NCI-H1048 (cell line): Measurements from ENCODE around the gene SLC4A7.
"Not testable (repeated sequence)": the region's sequence is repeated elsewhere in the genome, so short reads cannot be mapped to it uniquely, and the experiment has no call there.

ENCODE experiments used
- DNase-seq: peaks from one replicate; lab custom pipeline; 2025; lab: John Stamatoyannopoulos, UW

The SLC4A7 gene

GRCh38 chr3:27360113-27361078, 123.8 kb downstream of the SLC4A7 start:
- peak; percentile 23 for DNase-seq

DNA sequence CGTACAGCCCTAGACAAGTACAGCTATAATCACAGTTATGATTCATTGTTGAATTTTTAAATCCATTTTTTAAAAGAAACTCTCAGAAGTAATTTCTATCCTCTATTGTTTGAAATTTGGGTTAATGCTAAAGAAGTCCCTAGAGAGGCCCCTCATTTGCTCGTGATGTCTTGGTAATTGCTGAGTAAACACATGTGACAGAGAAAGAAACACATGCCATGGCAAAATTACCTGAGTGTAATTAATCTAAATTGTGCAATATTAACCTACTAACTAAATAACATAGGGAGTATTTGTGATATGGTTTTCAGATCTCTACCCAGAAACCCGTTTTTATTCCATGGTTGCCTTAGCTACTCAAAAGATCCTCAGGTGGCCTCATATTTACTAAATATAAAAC, 125.8 kb downstream of the SLC4A7 start:
- DNase-seq = no peak

DNA sequence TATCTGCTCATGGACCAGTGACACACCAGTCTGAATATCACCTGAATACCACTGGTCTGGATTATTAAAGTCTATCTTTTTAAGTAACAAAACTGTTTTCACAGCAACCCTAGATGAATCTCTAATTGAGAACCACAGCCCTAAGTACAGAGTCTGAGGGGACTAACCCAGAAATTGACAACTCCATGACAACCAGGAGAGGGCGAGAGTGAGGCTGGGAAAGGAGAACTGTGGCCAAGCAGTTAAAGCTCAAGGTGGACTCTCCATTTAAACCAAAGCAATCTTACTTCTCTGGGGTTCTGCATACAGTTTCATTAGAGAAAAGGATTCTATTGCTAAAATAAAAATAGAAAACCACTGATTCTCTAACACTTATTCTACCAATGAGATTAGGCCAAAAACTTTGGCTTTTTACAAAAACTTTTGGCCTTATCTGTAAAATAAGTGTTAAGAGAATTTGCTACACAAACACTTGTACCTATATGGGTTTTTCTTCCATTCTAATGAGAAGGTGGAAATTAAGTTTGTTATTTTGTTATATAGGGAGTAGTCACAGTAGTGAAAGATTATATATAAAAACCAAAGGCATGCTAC, 126.4 kb downstream of the SLC4A7 start:
- DNase-seq = no peak

GRCh38 chr3:27356976-27357375, 127.2 kb downstream of the SLC4A7 start:
- no peak for DNase-seq

- no peak for DNase-seq
Observed at GRCh38 chr3:27354588-27355203, 129.5 kb downstream of the SLC4A7 start.

- DNase-seq = no peak
Observed at GRCh38 chr3:27354161-27354560, 130.0 kb downstream of the SLC4A7 start.

DNA sequence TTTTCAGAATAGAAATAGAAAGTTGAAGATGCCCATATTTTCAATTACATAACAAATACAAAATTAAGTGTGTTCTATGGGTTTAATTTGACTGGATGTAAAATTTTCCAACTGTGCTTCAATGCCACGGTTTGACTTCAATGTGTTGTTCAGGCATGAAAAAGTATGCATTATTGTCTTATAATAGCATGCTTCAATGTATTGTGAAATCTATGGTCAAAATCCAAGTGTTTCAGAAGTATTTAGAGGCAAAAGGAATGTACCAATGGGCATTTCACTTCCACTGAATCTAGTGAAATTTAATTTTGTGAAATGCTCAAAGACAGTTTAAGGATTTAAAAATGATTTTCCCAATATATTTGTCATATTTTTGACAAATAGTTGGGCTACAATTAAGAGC, 131.0 kb downstream of the SLC4A7 start:
- no peak for DNase-seq

DNA sequence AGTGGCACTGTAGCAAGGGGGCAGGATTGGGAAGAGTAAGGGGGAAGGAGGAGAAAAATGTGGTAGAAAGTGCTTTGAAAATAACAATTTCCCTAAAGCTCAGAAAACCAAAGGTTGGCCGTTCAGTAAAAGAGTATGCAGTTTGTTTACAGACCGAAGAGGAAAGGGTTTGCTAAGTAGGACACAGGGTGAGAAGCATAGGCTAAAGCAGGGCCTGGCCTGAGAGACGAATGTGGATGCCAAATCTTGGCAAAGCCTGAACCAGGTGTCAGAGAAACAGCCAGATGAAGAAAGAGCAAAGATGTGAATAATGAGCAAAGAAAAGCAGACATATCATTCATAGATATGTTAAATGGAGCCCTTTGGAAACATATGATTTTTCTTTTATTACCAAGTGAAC, 132.1 kb downstream of the SLC4A7 start:
- DNase-seq = no peak

GRCh38 chr3:27349832-27350231, 134.4 kb downstream of the SLC4A7 start:
- DNase-seq = no peak

DNA sequence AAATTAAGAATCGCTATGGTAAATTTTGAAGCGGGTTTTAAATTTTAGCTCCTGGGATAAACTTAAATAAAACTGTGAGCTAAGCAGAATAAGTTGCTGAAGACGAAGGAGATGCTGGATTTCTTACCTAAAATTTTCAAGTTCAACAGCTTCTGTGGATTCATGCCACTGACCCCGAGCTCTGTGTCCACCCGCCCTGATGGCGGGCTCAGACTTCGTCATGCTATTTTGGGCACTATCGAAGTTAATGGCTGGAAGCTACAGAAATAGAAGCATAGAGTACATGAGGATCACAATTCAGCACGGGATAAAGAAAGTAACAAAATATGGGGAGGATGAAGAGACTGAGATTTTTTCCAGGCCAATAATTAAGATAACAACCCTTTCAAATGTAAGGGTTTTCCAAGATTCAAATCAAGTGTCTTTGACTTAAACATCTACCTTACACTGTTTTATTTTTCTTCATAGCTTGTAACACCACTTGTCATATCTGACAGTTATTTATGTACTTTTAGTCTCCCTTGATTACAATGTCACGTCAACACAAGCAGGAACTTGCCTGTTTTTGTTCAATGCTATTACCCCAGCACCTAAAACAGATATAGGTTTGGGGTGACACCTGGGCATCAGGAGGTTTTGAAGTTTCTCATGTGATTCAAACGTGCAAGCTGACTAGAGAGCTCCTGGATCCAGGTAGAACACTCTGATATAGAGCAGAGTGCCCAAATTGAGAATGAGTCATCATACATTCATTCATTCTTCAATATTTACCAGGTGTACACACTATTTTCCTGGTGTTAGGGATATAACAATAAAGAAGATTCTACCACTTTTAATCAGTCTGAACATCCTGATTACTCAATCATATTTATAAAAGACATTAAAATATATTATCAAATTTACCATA, 138.0 kb downstream of the SLC4A7 start:
- DNase-seq = no peak

DNA sequence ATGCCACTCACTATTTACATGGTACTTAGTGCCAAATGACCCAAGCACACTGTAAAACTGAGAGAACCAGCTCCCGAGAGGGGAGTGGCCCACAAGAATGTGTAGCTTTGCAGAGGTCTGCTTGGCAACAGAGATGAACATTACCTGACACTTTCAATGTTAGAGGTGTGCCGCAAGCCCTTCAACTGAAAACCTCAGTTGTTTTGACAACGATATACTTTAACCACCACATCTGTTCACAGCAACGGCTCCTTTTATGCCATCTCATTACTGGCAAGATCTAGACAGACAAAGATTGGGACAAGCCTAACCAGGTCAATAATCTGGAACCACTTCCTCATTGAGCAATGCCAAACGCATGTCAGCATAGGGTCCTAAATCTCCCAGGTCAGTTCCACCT, 138.7 kb downstream of the SLC4A7 start:
- no peak for DNase-seq

GRCh38 chr3:27345045-27345444, 139.1 kb downstream of the SLC4A7 start:
- DNase-seq = no peak

GRCh38 chr3:27344192-27344591, 140.0 kb downstream of the SLC4A7 start:
- no peak for DNase-seq

GRCh38 chr3:27342267-27342666, 141.9 kb downstream of the SLC4A7 start:
- no peak for DNase-seq

GRCh38 chr3:27340534-27340933, 143.7 kb downstream of the SLC4A7 start:
- DNase-seq = no peak

GRCh38 chr3:27335571-27335970, 148.6 kb downstream of the SLC4A7 start:
- DNase-seq = no peak

GRCh38 chr3:27333843-27334242, 150.3 kb downstream of the SLC4A7 start:
- no peak for DNase-seq

DNA sequence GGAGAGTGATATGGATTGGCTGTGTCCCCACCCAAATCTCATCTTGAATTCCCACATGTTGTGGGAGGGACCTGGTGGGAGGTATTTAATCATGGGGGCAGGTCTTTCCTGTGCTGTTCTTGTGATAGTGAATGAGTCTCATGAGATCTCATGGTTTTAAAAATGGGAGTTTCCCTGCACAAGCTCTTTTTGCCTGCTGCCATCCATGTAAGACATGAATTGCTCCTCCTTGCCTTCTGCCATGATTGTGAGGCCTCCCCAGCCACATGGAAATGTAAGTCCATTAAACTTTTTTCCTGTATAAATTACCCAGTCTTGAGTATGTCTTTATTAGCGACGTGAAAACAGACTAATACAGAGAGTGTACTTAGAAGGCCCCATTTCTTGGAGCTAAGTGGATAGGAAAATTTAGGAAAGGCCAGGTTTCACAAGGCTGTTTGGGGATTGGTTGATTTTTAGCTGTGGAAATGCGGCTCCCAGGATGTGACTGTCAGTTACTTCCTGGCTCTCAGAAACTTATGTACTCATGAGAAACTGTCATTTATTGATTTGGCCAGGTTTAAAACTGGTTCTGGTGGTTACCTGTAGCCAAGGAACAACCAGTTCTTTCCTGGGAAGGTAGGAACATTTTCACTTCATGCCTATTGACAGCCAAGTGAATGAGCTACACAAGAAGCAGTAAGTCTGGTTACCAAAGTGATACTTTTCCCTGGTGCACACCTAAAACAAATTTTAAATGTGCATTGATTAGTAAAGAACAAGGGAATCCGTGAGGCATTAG, 155.0 kb downstream of the SLC4A7 start:
- DNase-seq = not testable (repeated sequence)

DNA sequence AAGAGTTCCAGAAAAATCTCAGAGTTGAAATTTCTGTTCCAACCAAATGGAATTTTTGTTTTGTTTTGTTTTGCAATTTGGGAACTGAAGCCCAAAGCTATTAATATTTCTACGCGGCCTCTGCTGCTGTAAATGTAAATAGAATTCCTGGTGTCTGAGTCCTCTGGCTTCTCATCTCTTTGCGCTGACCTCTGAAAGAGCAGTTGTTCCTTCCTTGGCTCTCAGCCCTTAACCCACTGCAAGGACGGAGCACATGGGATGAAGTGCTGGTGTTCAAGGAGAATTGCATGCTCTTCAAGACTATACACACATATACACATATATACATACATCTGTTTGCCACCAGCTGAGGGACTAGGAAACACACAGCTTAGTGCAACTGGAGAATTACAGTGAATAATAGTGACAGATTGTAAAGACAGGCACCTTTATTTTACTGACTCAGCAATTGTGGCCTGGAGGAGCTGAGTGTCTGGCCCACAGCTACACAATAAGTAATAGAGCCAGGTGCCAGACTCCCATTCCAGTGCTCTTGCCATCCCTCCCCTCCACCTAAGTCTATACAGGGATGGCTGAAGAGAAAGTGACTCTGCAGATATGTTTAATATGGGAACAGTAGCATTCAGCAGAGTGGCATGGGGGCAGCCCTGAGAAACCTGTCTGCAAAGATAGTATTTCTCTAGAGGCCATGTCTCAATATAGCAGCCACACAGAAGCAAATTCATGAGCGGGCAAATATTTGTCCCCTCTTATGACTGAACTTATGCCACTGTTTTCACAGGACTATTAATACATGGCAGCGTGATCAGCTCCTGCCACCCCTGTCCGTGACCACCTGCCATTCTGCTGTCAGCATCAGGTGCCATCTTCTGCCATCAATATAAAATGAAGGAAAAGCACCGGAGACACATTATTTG, 157.3 kb downstream of the SLC4A7 start:
- no peak for DNase-seq

DNA sequence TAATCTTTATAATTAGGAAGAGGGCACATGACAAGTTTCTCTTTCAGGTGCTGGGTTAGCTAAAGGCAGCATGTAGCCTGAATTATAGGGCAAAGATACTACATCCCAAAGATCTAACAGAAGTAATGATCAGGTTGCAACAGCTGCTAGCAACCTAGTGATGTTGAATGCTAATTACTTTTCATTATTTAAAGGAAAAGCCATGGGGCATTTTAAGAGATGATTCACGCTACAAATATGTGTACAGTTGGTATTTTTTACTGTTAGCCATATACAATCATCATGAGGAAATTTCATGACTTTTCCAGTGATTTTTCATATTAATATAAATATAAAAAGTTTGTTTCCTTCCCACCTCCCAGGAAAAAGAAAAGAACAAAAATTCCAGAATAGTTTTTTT, 158.0 kb downstream of the SLC4A7 start:
- no peak for DNase-seq
